Measurements from ENCODE around the gene UST.
A peak's percentile ranks its signal among the peaks of the same experiment; 100 is the strongest.

The UST gene

DNA sequence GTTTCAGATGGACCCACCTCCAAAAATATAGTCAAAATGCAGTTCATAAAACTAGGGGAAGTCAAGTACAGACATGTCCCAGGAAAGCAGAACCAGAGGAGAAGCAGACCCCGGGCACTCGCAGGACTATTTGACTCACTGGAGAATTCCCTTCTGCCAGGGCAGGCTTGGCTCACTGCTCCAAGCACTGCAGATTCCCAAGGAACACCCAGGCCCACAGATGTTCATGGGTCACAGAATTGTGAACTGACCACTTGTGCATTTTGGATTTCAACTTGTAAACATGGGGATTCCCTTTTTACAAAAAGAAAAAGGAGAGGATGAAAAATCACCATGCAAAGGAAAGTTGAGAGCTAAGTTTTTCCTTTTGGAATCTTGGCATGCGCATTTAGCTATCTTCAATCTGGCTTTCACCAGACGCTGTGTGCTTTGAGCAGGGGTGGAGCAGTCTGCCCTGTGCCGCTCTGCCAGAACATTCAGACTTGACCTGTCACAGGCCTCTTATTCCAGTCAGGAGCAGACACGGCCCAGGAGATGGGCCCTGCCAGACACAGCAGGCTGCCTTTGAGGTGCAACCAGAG is 333.2 kb downstream of the UST start:
- no peak for TF ChIP-seq POLR2A (IDR thresholded peaks at IDR 0.05; ENCODE audit: low read depth, low read length)
- peak; percentile 31; the same call in 1 of the 2 replicates for TF ChIP-seq SPI1 (IDR thresholded peaks at IDR 0.05; ENCODE audit: low read depth, low read length)
- FAIRE-seq = peak; percentile 54
- no peak for DNase-seq (ENCODE audit: insufficient read length, low spot score)

DNA sequence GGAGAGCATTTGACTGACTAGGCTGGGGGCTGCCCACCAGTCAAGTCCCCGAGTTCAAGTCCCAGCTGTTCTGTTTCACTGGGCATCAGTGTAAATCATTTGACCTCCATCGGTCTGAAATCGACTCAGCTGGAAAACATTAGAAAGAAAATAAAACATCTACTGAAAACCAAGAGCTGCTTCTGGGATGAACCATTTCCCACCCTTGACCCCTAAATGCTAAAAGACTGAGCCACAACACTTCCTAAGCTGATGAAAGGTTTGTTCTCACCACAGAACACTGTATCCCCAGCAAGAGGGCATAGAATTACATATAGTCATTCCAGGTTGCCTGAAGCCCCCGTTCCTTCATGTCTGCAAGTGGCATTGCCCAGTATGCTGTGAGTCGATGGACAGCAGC is 333.7 kb downstream of the UST start:
- TF ChIP-seq SPI1 (IDR thresholded peaks at IDR 0.05; ENCODE audit: low read depth, low read length) = no peak
- no peak for TF ChIP-seq PAX5 (IDR thresholded peaks at IDR 0.05; ENCODE audit: insufficient read depth, low read length, severe bottlenecking)
- no peak for TF ChIP-seq POLR2AphosphoS5 (IDR thresholded peaks at IDR 0.05; ENCODE audit: low read depth, low read length)
- TF ChIP-seq TAF1 (IDR thresholded peaks at IDR 0.05; ENCODE audit: low read depth, low read length) = no peak
- no peak for TF ChIP-seq POU2F2 (IDR thresholded peaks at IDR 0.05; ENCODE audit: low read depth, low read length)
- no peak for TF ChIP-seq POLR2A (IDR thresholded peaks at IDR 0.05; ENCODE audit: low read depth, low read length)
- DNase-seq (ENCODE audit: insufficient read length, low spot score) = no peak
- FAIRE-seq = peak; percentile 5

DNA sequence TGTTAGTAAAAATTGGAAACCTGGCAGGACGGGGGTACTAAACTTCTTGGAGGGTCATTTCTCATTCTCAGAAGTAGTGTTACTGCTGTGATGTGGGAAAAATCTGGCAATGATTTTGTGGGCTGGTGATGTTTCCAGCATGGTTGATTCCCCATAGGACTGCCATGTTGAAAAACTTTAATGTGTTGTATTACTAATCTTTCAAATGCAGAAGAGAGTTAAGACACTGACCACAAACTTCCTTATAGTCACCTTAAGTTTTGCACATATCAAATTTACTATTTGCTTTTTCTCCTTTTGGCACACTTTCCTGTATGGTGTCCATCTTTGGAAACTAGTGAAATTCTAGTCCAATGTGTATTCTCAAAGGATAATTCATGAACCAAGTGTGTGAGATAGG is 334.5 kb downstream of the UST start:
- FAIRE-seq = no peak
- TF ChIP-seq POLR2AphosphoS5 (IDR thresholded peaks at IDR 0.05; ENCODE audit: low read depth, low read length) (no peak), SPI1 (IDR thresholded peaks at IDR 0.05; ENCODE audit: low read depth, low read length) (no peak), TAF1 (IDR thresholded peaks at IDR 0.05; ENCODE audit: low read depth, low read length) (no peak), POU2F2 (IDR thresholded peaks at IDR 0.05; ENCODE audit: low read depth, low read length) (no peak), POLR2A (IDR thresholded peaks at IDR 0.05; ENCODE audit: low read depth, low read length) (no peak), PAX5 (IDR thresholded peaks at IDR 0.05; ENCODE audit: insufficient read depth, low read length, severe bottlenecking) (no peak)

DNA sequence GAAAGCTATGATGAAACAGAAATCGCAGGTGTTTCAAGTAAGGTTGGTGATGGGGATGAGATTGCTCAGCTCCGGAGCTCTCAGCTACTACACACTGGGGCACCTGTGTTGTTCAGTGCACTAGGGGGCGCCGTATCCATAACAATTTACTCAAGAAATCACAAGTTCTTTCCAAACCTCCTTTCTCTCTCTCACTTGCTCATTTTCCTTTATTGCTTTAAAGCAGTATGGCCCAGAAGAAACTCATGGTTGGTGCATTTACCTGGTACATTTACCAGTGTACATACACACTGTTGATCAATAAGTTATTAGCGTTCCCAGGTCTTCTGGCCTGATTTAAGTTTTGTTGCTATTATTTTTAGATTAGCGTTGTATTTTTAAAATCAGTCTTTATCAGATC is 335.5 kb downstream of the UST start:
- TF ChIP-seq TAF1 (IDR thresholded peaks at IDR 0.05; ENCODE audit: low read depth, low read length) (no peak), SPI1 (IDR thresholded peaks at IDR 0.05; ENCODE audit: low read depth, low read length) (no peak), POLR2AphosphoS5 (IDR thresholded peaks at IDR 0.05; ENCODE audit: low read depth, low read length) (no peak), POLR2A (IDR thresholded peaks at IDR 0.05; ENCODE audit: low read depth, low read length) (no peak), POU2F2 (IDR thresholded peaks at IDR 0.05; ENCODE audit: low read depth, low read length) (peak; percentile 35; the same call in 1 of the 2 replicates), PAX5 (IDR thresholded peaks at IDR 0.05; ENCODE audit: insufficient read depth, low read length, severe bottlenecking) (no peak)
- DNase-seq (ENCODE audit: insufficient read length, low spot score) (peak; percentile 25), FAIRE-seq (peak; percentile 91)

More for the DNA sequence above, 334.5 kb downstream of the UST start:
- no peak for DNase-seq (ENCODE audit: insufficient read length, low spot score)

DNA sequence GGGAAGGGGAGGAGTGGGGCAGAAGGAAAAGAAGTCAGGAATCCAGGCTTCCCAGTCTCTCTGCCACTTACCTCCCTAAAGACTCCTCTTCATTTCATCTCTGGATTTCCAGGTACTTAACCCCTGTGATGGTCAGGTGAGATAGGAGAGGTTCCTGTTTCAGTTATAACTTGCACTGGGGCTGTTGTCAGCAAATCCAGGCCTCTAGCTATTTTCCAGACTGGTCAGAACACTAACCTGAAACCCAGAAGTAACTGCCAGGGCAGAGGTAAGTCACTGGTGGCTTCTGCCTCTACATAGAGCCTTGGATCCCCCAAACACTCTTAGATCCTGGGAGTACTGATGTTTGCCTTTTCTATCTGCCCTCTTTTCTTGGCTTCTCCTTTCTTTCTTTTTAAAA is 337.2 kb downstream of the UST start:
- TF ChIP-seq POLR2A (IDR thresholded peaks at IDR 0.05; ENCODE audit: low read depth, low read length) (no peak), PAX5 (IDR thresholded peaks at IDR 0.05; ENCODE audit: insufficient read depth, low read length, severe bottlenecking) (no peak), POLR2AphosphoS5 (IDR thresholded peaks at IDR 0.05; ENCODE audit: low read depth, low read length) (no peak), TAF1 (IDR thresholded peaks at IDR 0.05; ENCODE audit: low read depth, low read length) (no peak), SPI1 (IDR thresholded peaks at IDR 0.05; ENCODE audit: low read depth, low read length) (no peak), POU2F2 (IDR thresholded peaks at IDR 0.05; ENCODE audit: low read depth, low read length) (no peak)
- DNase-seq (ENCODE audit: insufficient read length, low spot score) (no peak), FAIRE-seq (no peak)

DNA sequence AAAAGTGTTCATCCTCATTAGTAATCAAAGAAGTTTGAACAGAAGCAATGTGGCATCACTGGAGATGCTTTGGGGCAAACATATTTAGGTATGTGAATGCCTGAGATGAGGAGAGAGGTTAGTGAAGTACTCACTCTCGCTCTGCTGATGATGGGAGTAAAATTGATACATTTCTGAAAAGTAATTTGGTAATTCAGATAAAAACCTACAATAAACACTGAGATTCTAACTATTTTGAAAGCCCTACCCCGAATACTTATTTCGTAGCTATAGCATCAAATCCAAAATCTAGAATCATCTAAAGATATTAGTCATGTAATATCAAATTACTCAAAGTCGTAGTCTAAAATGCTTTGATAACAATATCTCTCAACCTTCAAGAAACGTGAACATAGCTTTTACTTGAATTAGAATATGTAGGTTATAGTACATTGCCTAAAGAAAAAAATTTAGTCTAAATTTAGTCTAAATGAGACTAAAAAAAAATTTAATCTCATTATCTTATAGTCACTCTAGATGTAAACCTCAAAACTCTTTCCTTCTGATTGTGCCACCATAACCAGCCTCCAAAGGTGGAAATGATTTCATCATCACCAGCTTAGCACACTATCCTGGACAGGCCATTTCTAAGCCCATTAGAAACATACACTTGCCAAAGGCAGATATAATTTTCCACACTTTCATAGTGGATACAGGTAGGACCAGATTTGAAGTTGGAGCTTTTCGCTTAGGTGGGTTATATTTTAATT is 338.2 kb downstream of the UST start:
- no peak for TF ChIP-seq SPI1 (IDR thresholded peaks at IDR 0.05; ENCODE audit: low read depth, low read length)
- no peak for TF ChIP-seq POLR2AphosphoS5 (IDR thresholded peaks at IDR 0.05; ENCODE audit: low read depth, low read length)
- TF ChIP-seq POU2F2 (IDR thresholded peaks at IDR 0.05; ENCODE audit: low read depth, low read length) = no peak
- TF ChIP-seq POLR2A (IDR thresholded peaks at IDR 0.05; ENCODE audit: low read depth, low read length) = no peak
- no peak for TF ChIP-seq TAF1 (IDR thresholded peaks at IDR 0.05; ENCODE audit: low read depth, low read length)
- no peak for TF ChIP-seq PAX5 (IDR thresholded peaks at IDR 0.05; ENCODE audit: insufficient read depth, low read length, severe bottlenecking)
- no peak for DNase-seq (ENCODE audit: insufficient read length, low spot score)
- no peak for FAIRE-seq

DNA sequence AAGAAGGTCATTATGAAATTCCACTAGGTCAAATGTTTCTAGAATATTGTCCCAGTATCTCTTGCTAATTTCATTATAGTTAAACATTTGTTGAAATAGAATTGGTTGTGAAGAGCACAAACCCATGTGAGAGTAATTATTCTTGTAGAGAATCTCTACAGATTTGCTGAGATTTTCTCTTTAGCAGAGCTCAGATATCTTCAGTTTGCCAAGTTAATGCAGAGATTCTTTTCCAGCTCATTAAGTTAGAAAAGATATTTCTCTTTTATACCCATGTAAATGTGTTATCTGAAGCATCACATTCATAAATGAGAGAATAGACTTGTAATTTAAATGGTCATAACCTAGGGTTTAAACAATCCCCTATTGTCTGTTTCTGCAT is 338.7 kb downstream of the UST start:
- no peak for FAIRE-seq

DNA sequence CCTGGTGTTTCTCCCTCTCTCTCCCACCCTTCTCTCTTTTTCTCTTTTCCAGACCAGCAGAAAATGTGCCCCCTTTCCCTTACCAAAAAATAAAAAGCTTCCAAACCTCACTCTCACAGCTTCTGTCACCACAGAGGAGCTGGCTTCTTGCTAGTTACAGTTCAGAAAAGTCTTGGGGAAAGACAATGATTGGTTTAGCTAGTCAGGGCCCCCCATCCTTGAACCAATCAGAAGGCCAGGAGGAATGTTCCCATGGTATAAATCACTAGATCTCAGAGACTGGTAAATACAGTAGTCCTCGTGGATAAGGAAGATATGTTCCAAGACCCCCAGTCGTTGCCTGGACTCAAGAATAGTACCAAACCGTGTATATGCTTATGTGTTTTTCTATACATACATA is 339.5 kb downstream of the UST start:
- TF ChIP-seq PAX5 (IDR thresholded peaks at IDR 0.05; ENCODE audit: insufficient read depth, low read length, severe bottlenecking) (no peak), TAF1 (IDR thresholded peaks at IDR 0.05; ENCODE audit: low read depth, low read length) (no peak), SPI1 (IDR thresholded peaks at IDR 0.05; ENCODE audit: low read depth, low read length) (no peak), POU2F2 (IDR thresholded peaks at IDR 0.05; ENCODE audit: low read depth, low read length) (no peak), POLR2A (IDR thresholded peaks at IDR 0.05; ENCODE audit: low read depth, low read length) (no peak), POLR2AphosphoS5 (IDR thresholded peaks at IDR 0.05; ENCODE audit: low read depth, low read length) (no peak)

More for the DNA sequence above, 338.7 kb downstream of the UST start:
- no peak for DNase-seq (ENCODE audit: insufficient read length, low spot score)
- TF ChIP-seq TAF1 (IDR thresholded peaks at IDR 0.05; ENCODE audit: low read depth, low read length) (no peak), POU2F2 (IDR thresholded peaks at IDR 0.05; ENCODE audit: low read depth, low read length) (no peak), SPI1 (IDR thresholded peaks at IDR 0.05; ENCODE audit: low read depth, low read length) (no peak), PAX5 (IDR thresholded peaks at IDR 0.05; ENCODE audit: insufficient read depth, low read length, severe bottlenecking) (no peak), POLR2A (IDR thresholded peaks at IDR 0.05; ENCODE audit: low read depth, low read length) (no peak), POLR2AphosphoS5 (IDR thresholded peaks at IDR 0.05; ENCODE audit: low read depth, low read length) (no peak)

DNA sequence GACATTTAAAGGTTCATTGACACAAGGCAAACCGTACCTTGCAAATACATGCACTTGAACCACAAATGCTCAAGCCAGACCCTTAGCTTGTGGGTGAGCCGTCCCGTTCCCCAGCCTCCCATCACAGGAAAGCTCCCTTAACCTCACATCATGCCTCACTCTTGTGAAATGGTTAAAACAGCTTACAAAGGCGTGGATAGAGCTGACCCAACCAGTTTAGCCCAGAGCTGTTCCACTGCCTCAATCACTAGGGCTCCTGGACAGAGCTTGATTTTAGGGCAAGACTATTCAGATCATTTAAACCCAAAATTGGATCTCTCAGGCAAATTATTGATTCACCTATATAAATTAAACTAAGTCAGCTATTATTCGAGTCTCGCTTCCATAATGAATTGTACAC is 341.1 kb downstream of the UST start:
- FAIRE-seq (no peak), DNase-seq (ENCODE audit: insufficient read length, low spot score) (no peak)
- TF ChIP-seq POU2F2 (IDR thresholded peaks at IDR 0.05; ENCODE audit: low read depth, low read length) (no peak), SPI1 (IDR thresholded peaks at IDR 0.05; ENCODE audit: low read depth, low read length) (no peak), TAF1 (IDR thresholded peaks at IDR 0.05; ENCODE audit: low read depth, low read length) (no peak), POLR2A (IDR thresholded peaks at IDR 0.05; ENCODE audit: low read depth, low read length) (no peak), POLR2AphosphoS5 (IDR thresholded peaks at IDR 0.05; ENCODE audit: low read depth, low read length) (no peak), PAX5 (IDR thresholded peaks at IDR 0.05; ENCODE audit: insufficient read depth, low read length, severe bottlenecking) (no peak)

More for the DNA sequence above, 339.5 kb downstream of the UST start:
- no peak for FAIRE-seq
- no peak for DNase-seq (ENCODE audit: insufficient read length, low spot score)

All from GM12891 (cell line).